NT2/D1 (cell line): ENCODE measurements around the gene TAF4B.
"Not testable (repeated sequence)": the region's sequence is repeated elsewhere in the genome, so short reads cannot be mapped to it uniquely, and the experiment has no call there.

Experiments
- DNase-seq: peaks from one replicate; pipeline ENCODE4 v3.0.0-alpha.2; 2011; ENCODE audit warnings: low read depth, low spot score
- H3K27me3 ChIP-seq: 2 replicates; pipeline ENCODE4 v1.6.0; 2011; ENCODE audit warnings: mild to moderate bottlenecking; ENCODE audit not compliant: insufficient read length, insufficient read depth
- H3K36me3 ChIP-seq: 2 replicates; pipeline ENCODE4 v1.6.1; 2011; ENCODE audit warnings: mild to moderate bottlenecking, low read length, mixed read lengths; ENCODE audit not compliant: insufficient read depth, insufficient read length
- H3K4me1 ChIP-seq: 2 replicates; pipeline ENCODE4 v1.5.1; 2011; ENCODE audit not compliant: insufficient read depth, insufficient read length
- H3K4me3 ChIP-seq: 2 replicates; pipeline ENCODE4 v1.5.1; 2011; ENCODE audit warnings: low read depth; ENCODE audit not compliant: insufficient read length
- H3K9ac ChIP-seq: 2 replicates; pipeline ENCODE4 v1.6.0; 2011; ENCODE audit warnings: low read depth; ENCODE audit not compliant: insufficient read length
- H3K9me3 ChIP-seq: 2 replicates; pipeline ENCODE4 v1.5.1; 2011; ENCODE audit warnings: mild to moderate bottlenecking, low read length; ENCODE audit not compliant: insufficient read depth
- SUZ12 ChIP-seq: IDR thresholded peaks from 2 replicates; pipeline ENCODE4 v1.6.1; 2011; ENCODE audit not compliant: insufficient read length, insufficient read depth; ENCODE audit errors: extremely low read depth
- YY1 ChIP-seq: IDR thresholded peaks from 2 replicates; pipeline ENCODE4 v1.6.1; 2011; ENCODE audit not compliant: insufficient read length, insufficient read depth
- ZNF274 ChIP-seq: IDR thresholded peaks from 2 replicates; pipeline ENCODE4 v1.6.1; 2011; ENCODE audit warnings: mild to moderate bottlenecking, low read depth, low read length

TAF4B gene

DNA sequence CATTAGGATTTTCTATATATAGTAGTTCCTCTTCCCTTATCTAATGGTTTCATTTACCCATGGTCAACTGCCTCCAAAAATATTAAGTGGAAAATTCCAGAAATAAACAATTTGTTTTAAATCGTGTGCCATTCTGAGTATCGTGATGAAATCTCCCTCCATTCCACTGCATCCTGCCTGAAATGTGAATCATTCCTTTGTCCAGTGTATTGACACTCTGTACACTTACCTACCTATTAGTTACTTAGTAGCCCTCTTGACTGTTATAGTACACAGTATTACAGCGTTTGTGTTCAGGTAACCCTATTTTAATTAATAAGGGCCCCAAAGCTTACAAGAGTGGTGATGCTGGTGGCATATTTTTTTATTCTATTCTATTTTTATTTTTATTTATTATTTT, 26.2 kb downstream of the TAF4B start:
- TF ChIP-seq ZNF274 (no peak), SUZ12 (no peak), YY1 (no peak)
- H3K9ac ChIP-seq = no peak overlapping the region

DNA sequence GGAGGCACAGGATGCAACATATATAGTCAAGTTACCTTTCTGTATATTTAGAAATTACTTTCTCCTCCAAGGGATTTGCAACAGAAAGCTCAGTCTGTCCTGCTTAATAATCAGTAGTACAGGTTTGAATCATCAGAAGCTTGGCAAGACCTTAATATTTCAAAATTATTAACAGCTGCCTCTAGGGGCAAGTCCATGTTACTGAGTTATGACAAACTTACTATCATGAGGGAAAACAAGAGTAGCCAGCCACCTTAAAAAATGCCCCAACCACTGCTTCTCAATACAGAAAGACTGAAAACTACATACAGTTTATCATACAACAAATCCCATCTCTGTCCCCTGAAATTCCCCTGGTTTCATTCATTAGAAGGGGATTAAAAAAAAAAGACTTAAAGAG, 28.6 kb downstream of the TAF4B start:
- not testable (repeated sequence) for H3K27me3 ChIP-seq, H3K36me3 ChIP-seq, H3K4me1 ChIP-seq, DNase-seq, H3K9ac ChIP-seq, H3K4me3 ChIP-seq, H3K9me3 ChIP-seq

More for the DNA sequence above, 26.2 kb downstream of the TAF4B start:
- H3K36me3 ChIP-seq = no peaks in the 10 kb centered on the region
- no peak for DNase-seq
- H3K27me3 ChIP-seq = no peaks in the 10 kb centered on the region
- H3K4me1 ChIP-seq = no peaks in the 10 kb centered on the region
- no peaks in the 10 kb centered on the region for H3K9me3 ChIP-seq
- H3K4me3 ChIP-seq = no peak overlapping the region

DNA sequence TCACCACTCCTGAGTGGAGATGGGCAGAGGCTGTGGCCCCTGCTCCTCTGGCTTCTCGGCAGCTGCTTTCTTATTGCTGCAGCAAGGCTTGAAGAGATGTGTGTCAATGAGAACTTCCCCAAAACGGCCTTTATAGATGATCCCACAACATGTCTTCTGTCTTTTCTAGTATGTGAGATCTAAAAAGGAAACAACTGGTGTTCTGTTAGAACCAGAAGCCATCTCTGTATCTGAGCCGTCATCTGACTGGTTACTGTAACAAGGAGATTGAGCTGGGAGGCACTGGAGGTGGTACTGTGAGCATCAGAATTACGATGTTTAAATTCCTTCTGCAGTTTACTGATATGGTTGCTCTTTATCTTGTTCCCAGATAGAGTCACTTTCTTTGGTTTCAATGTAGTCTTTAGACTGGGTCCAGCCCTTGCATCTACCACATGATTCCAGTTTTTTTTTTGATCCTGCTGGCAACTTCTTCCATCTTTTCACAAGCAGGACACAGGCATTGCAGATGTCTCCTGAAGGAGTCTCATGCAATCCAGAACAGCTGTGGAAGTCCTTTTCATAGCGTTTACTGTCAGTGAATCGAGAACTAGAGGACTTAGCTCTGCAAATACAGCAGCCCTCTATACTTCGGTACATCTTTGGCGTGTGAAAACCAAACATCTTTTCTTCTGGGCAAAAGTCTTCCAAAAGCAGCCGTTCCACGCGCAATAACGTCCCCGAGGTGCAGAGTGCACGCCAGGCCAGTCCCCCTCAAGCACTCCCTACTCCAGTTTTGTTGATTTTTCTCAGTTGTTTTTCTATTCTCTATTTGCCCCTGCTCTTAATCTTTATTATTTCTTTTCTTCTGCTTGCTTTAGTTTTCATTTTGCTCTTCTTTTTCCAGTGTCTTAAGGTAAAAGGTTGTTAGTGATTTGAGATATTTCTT, 29.7 kb downstream of the TAF4B start:
- Histone ChIP-seq H3K36me3 (no peaks in the 10 kb centered on the region), H3K4me1 (no peaks in the 10 kb centered on the region), H3K9ac (no peak overlapping the region), H3K27me3 (no peaks in the 10 kb centered on the region), H3K9me3 (no peaks in the 10 kb centered on the region), H3K4me3 (no peak overlapping the region)
- DNase-seq = no peak
- TF ChIP-seq YY1 (no peak), ZNF274 (no peak), SUZ12 (no peak)

DNA sequence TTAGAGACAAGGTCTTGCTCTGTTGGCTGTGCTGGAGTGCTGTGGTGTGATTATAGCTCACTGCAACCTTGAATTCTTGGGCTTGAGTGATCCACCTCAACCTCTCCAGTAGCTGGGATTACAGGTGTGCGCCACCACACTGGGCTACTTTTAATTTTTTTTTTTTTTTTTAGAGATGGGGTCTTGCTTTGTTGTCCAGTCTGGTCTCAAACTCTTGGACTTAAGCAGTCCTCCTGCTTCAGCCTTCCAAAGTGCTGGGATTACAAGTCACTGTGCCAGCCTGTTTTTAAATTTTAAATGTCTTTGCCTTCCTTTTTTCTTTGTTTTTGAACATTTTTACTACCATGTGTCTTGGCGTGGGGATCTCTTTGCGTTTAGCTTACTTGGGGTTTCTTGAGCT, 32.5 kb downstream of the TAF4B start:
- no peaks in the 10 kb centered on the region for H3K4me1 ChIP-seq
- H3K27me3 ChIP-seq = no peaks in the 10 kb centered on the region
- DNase-seq = no peak
- TF ChIP-seq SUZ12 = no peak
- TF ChIP-seq YY1 = no peak
- no peak for TF ChIP-seq ZNF274
- H3K9ac ChIP-seq = no peak overlapping the region
- H3K4me3 ChIP-seq = no peak overlapping the region
- H3K9me3 ChIP-seq = no peaks in the 10 kb centered on the region
- H3K36me3 ChIP-seq = no peaks in the 10 kb centered on the region

DNA sequence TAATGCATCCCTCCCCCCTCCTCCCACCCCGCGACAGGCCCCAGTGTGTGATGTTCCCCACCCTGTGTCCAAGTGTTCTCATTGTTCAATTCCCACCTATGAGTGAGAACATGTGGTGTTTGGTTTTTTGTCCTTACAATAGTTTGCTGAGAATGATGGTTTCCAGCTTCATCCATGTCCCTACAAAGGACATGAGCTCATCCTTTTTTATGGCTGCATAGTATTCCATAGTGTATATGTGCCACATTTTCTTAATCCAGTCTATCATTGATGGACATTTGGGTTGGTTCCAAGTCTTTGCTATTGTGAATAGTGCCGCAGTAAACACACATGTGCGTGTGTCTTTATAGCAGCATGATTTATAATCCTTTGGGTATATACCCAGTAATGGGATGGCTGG, 33.2 kb downstream of the TAF4B start:
- not testable (repeated sequence) for H3K4me3 ChIP-seq, H3K9me3 ChIP-seq, H3K36me3 ChIP-seq, H3K4me1 ChIP-seq, H3K9ac ChIP-seq, H3K27me3 ChIP-seq, DNase-seq

DNA sequence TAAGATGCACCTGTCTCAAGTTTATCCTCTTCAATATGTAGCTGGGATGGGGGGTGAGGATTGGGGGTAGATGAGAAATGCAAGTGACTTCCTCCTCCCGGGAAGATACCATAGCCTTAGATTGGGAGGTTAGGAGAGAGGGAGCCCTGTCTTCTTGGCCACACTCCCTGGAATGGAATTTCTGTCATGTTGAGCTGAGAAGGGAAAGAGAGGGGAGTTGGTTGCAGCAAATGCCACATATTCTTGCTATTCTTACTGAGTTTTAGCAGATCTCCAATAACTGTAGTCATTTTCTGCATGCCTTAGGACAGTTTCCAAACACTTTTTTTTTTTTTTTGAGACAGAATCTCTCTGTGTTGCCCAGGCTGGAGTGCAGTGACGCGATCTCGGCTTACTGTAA, 35.9 kb downstream of the TAF4B start:
- TF ChIP-seq SUZ12 (no peak), ZNF274 (no peak), YY1 (no peak)
- H3K4me1 ChIP-seq = no peaks in the 10 kb centered on the region
- H3K27me3 ChIP-seq = no peaks in the 10 kb centered on the region
- H3K9ac ChIP-seq = no peak overlapping the region
- DNase-seq = no peak
- H3K36me3 ChIP-seq = no peaks in the 10 kb centered on the region
- H3K4me3 ChIP-seq = no peak overlapping the region
- no peaks in the 10 kb centered on the region for H3K9me3 ChIP-seq

DNA sequence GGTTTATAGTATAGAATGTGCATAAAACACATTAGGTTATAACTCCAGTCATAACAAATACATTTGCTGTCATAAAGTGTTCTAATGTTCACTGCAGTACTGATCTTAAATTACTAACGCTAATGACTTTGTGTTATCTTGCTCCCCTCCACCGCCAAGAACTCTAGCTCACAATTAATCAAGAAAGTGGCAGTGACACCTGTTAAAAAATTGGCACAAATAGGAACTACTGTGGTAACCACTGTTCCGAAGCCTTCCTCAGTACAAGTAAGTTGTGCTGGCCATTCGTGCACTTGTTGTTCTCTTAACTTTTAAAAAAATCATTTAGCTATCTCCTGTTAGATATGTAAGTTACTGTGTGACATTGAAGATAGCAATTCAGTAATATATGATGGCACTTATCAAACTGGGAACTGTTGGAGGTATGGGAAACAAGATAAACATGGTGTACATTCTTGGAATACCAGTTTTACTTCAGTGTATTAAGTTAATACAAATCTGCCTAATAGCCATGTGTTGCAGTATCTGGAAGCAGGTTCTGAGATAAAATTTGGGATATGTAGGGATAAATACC, 41.2 kb downstream of the TAF4B start:
- no peaks in the 10 kb centered on the region for H3K27me3 ChIP-seq
- H3K36me3 ChIP-seq = no peaks in the 10 kb centered on the region
- no peak for DNase-seq
- H3K4me3 ChIP-seq = no peak overlapping the region
- H3K4me1 ChIP-seq = no peaks in the 10 kb centered on the region
- H3K9me3 ChIP-seq = no peaks in the 10 kb centered on the region
- TF ChIP-seq ZNF274 (no peak), YY1 (no peak), SUZ12 (no peak)
- no peak overlapping the region for H3K9ac ChIP-seq
